Activated CD8-positive, alpha-beta T cell treated with anti-CD3 and anti-CD28 coated beads for 36 hours (primary cell): ENCODE data around the gene ZPBP. TPM values are rescaled to one million over a fixed set of nuclear protein-coding genes. Genes with fewer than 3 reads are reported as not detected.
"Not testable (repeated sequence)": the region's sequence is repeated elsewhere in the genome, so short reads cannot be mapped to it uniquely, and the experiment has no call there.

Experiments
- ATAC-seq: fragments of 200-7000 bp; cut with Tn5 transposase; one replicate; pipeline ENCODE4 v1.10.0; 2021; ENCODE audit warnings: mild to moderate bottlenecking, moderate library complexity
- CTCF ChIA-PET: fragments of 350-600 bp; sonication (Branson Sonifier 250); formaldehyde crosslinking; loops from one replicate; lab custom pipeline; 2021; ENCODE audit warnings: antibody characterized with exemption; lab: Charles Lee
- POLR2A ChIA-PET: fragments of 350-600 bp; sonication (Branson Sonifier 250); formaldehyde crosslinking; loops from one replicate; lab custom pipeline; 2021; ENCODE audit warnings: antibody characterized with exemption; lab: Charles Lee
- DNase-seq: peaks from one replicate; pipeline ENCODE4 v3.0.0-alpha.2; 2020
- H3K27ac Mint-ChIP-seq: one replicate; pipeline ENCODE4 v1.8.0; 2021; ENCODE audit warnings: mild to moderate bottlenecking, mixed read lengths
- H3K27me3 Mint-ChIP-seq: one replicate; pipeline ENCODE4 v1.8.0; 2021; ENCODE audit warnings: mixed read lengths
- H3K36me3 Mint-ChIP-seq: one replicate; pipeline ENCODE4 v1.8.0; 2021; ENCODE audit warnings: low read depth, mixed read lengths
- H3K4me1 Mint-ChIP-seq: one replicate; pipeline ENCODE4 v1.8.0; 2021; ENCODE audit warnings: low read depth, mixed read lengths
- H3K4me3 Mint-ChIP-seq: one replicate; pipeline ENCODE4 v1.8.0; 2021; ENCODE audit warnings: mild to moderate bottlenecking, moderate library complexity, mixed read lengths
- H3K9me3 Mint-ChIP-seq: one replicate; pipeline ENCODE4 v1.8.0; 2021; ENCODE audit warnings: mixed read lengths
- intact Hi-C: fragments of 100-400 bp; cut with micrococcal nuclease; formaldehyde crosslinking; loops from one replicate; pipeline ENCODE4 v1.10.0; 2022
- total RNA-seq, 2 experiments: library from RNA; stranded (reverse); gene quantifications; one replicate each; pipeline ENCODE4 v1.2.3, GENCODE V29; 2021
- TF ChIP-seq, protein P1 (sequence below): fragments of 200-600 bp; IDR thresholded peaks from one replicate; pipeline ENCODE4 v1.8.0; 2022; ENCODE audit warnings: antibody characterized with exemption, mild to moderate bottlenecking

Gene ZPBP
- total RNA-seq, 2 experiments from 2014 or later: 0.36 TPM; not detected in 1

DNA sequence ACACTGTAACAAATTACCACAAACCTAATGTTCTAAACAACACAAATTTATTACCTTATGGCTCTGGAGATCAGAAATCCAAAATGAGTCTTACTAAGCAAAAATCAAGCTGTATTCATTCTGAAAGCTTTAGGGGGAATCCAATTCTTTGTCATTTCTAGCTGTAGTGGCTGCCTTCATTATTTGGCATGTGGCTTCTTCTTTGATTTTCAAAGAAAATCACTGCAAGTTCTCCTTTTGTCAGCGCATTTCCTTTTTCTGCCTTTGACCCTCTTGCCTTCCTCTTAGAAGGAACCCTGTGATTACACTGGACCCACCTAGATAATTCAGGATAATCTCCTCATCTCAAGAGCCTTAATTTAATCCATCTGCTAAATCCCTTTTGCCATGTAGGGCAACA is 36.9 kb downstream of the ZPBP start:
- Mint-ChIP-seq H3K4me1 (no peaks in the 10 kb centered on the region), H3K4me3 (no peak overlapping the region), H3K27ac (no peak overlapping the region), H3K27me3 (peaks cover 2% of the 10 kb centered on the region), H3K9me3 (no peaks in the 10 kb centered on the region), H3K36me3 (no peaks in the 10 kb centered on the region)
- ChIA-PET CTCF (interaction anchor here (2.0 kb wide), 1 partner anchor 12 kb away, joined by 9 read pairs; no protein-coding TSS in a partner anchor), POLR2A (no interaction called here)
- no peak for ATAC-seq
- TF ChIP-seq, protein P1, sequence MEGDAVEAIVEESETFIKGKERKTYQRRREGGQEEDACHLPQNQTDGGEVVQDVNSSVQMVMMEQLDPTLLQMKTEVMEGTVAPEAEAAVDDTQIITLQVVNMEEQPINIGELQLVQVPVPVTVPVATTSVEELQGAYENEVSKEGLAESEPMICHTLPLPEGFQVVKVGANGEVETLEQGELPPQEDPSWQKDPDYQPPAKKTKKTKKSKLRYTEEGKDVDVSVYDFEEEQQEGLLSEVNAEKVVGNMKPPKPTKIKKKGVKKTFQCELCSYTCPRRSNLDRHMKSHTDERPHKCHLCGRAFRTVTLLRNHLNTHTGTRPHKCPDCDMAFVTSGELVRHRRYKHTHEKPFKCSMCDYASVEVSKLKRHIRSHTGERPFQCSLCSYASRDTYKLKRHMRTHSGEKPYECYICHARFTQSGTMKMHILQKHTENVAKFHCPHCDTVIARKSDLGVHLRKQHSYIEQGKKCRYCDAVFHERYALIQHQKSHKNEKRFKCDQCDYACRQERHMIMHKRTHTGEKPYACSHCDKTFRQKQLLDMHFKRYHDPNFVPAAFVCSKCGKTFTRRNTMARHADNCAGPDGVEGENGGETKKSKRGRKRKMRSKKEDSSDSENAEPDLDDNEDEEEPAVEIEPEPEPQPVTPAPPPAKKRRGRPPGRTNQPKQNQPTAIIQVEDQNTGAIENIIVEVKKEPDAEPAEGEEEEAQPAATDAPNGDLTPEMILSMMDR: no peak
- intact Hi-C loops: no loop called here
- no peak for DNase-seq

DNA sequence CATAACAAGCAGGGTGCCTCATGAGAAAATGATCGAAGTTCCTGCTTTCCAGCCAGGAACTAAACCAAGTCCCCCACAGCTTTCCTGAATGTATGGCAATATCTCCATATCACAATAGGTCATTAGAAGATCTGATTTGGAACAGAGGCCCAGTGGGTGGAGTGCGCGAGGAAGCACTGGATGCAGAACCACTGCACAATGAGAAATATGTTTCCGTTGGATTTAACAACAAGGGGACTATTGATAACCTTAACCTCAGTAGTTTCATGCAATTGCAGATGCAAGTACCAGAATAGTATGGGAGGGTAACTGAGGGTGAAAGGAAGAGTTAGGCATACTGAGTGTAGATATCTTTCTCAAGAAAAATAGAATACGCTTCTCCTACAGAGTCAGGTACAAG is 45.3 kb downstream of the ZPBP start:
- ChIA-PET POLR2A (no interaction called here), CTCF (no interaction called here)
- Mint-ChIP-seq H3K36me3 (no peaks in the 10 kb centered on the region), H3K9me3 (peaks cover 2% of the 10 kb centered on the region), H3K27me3 (peaks cover 15% of the 10 kb centered on the region), H3K4me1 (no peaks in the 10 kb centered on the region), H3K27ac (no peak overlapping the region), H3K4me3 (no peak overlapping the region)
- intact Hi-C loops: no loop called here
- DNase-seq (no peak), ATAC-seq (no peak)
- TF ChIP-seq, protein P1: no peak

DNA sequence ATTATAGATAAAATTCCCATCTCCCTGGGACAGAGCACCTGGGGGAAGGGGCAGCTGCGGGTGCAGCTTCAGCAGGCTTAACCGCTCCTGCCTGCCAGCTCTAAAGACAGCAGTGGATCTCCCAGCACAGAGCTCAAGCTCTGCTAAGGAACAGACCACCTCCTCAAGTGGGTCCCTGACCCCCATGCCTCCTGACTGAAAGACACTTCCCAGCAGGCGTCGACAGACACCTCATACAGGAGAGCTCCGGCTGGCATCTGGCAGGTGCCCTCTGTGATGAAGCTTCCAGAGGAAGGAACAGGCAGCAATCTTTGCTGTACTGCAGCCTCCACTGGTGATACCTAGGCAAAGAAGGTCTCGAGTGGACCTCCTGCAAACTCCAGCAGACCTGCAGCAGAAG is 51.9 kb downstream of the ZPBP start:
- H3K9me3 Mint-ChIP-seq, H3K4me3 Mint-ChIP-seq, H3K36me3 Mint-ChIP-seq, H3K27ac Mint-ChIP-seq, intact Hi-C loops, DNase-seq, ATAC-seq, CTCF ChIA-PET, POLR2A ChIA-PET, H3K27me3 Mint-ChIP-seq, H3K4me1 Mint-ChIP-seq: not testable (repeated sequence)

DNA sequence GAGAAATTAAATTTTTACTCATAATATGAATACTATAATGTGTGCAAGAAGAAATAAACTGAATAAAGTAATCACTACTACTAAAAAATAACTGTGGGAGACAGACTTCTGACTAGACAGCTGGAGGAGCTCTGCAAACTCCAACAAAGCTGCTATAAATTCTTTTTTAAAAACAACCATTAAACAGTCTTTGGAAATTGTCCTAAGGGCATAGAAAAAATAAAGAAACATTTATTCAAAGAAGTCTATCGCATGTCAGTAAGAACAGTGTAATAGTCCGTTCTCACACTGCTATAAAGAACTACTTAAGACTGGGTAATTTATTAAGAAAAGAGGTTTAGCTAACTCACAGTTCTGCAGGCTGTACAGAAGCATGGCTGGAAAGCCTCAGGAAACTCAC is 56.0 kb downstream of the ZPBP start:
- DNase-seq (no peak), ATAC-seq (no peak)
- intact Hi-C loops: no loop called here
- Mint-ChIP-seq H3K9me3 (no peaks in the 10 kb centered on the region), H3K36me3 (no peaks in the 10 kb centered on the region), H3K27ac (no peak overlapping the region), H3K4me3 (no peak overlapping the region), H3K27me3 (peaks cover 11% of the 10 kb centered on the region), H3K4me1 (no peaks in the 10 kb centered on the region)
- ChIA-PET POLR2A (no interaction called here), CTCF (no interaction called here)
- TF ChIP-seq, protein P1: no peak

DNA sequence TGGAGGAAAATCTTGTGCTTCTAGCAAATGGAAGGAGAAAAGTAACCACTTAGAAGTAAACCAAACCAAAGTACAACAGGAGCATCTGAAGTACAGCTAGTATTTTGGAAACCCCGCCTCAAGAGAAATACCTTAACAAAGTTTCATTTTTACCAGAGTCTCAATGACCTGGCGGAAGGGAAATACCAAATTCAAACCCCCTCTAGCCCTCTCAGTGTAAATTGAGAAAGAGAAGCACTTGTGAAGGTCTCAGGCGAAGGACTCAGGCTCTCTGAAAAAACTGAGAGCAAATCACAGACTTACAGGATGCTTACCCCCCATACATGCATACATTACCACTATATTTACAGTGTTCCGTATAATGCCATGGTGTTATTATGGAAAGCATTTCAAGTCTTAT is 70.1 kb downstream of the ZPBP start:
- CTCF ChIA-PET: interaction anchor here (0.7 kb wide), 1 partner anchor 902 kb away, joined by 3 read pairs; no protein-coding TSS in a partner anchor
- no peak for ATAC-seq

More for the DNA sequence above, 70.1 kb downstream of the ZPBP start:
- TF ChIP-seq, protein P1: no peak
- Mint-ChIP-seq H3K9me3 (no peaks in the 10 kb centered on the region), H3K36me3 (no peaks in the 10 kb centered on the region), H3K4me3 (no peak overlapping the region), H3K4me1 (no peaks in the 10 kb centered on the region), H3K27ac (no peak overlapping the region), H3K27me3 (no peaks in the 10 kb centered on the region)
- POLR2A ChIA-PET: no interaction called here
- no peak for DNase-seq
- intact Hi-C loops: no loop called here
